ENCODE measurements around the gene ODAM. TPM values are rescaled to one million over a fixed set of nuclear protein-coding genes. Genes with fewer than 3 reads are reported as not detected.

The ODAM gene
- total RNA-seq, 1 donor from 2014 or later: not detected

- no peaks in the 10 kb centered on the region for H3K36me3 ChIP-seq
- no peak for DNase-seq (ENCODE audit: low spot score)
- Mint-ChIP-seq H3K4me1 (peaks cover 5% of the 10 kb centered on the region), H3K4me3 (no peak within 1 kb of the TSS), H3K27me3 (ENCODE audit: insufficient read depth, low read depth) (no peaks in the 10 kb centered on the region), H3K27ac (no peak within 1 kb of the TSS), H3K9me3 (no peaks in the 10 kb centered on the region), H3K36me3 (no peaks in the 10 kb centered on the region)
- no peak within 1 kb of the TSS for H3K4me2 ChIP-seq
- H3K79me2 ChIP-seq (ENCODE audit: low read depth): no peaks in the 10 kb centered on the region
- H3K9ac ChIP-seq: no peak within 1 kb of the TSS
- TF ChIP-seq EZH2 (IDR thresholded peaks at IDR 0.05) (no peak), CTCF (IDR thresholded peaks at IDR 0.05) (no peak), EZH2phosphoT487 (IDR thresholded peaks at IDR 0.05) (no peak)
- H3K4me3 ChIP-seq: no peak within 1 kb of the TSS
- no peaks in the 10 kb centered on the region for H3K9me3 ChIP-seq (ENCODE audit: low read depth)
- no peaks in the 10 kb centered on the region for H3K27me3 ChIP-seq
- H3K4me1 ChIP-seq: no peaks in the 10 kb centered on the region
- no peak within 1 kb of the TSS for H3K27ac ChIP-seq
- no peaks in the 10 kb centered on the region for H3F3A ChIP-seq (ENCODE audit: low read depth)
- no peak within 1 kb of the TSS for H2AFZ ChIP-seq (replicated peaks)
- no peaks in the 10 kb centered on the region for H4K20me1 ChIP-seq (ENCODE audit: low read depth)
These were observed 41.6 kb upstream of the ODAM start, which contains the start of gene PRR27 for GRCh38 chr4:70153937-70154336. Gene PRR27 (plus strand): TSS chr4:70154237. CDS start chr4:70154376, 139 bp downstream.

DNA sequence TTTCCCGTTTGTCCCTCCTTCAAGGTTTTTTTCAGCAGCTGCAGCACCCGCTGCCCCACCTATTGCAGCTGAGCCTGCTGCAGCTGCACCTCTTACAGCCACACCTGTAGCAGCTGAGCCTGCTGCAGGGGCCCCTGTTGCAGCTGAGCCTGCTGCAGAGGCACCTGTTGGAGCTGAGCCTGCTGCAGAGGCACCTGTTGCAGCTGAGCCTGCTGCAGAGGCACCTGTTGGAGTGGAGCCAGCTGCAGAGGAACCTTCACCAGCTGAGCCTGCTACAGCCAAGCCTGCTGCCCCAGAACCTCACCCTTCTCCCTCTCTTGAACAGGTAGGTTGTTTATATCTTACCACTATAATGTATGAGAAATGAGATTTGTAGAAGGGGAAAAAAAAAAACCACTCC, 36.9 kb upstream of the ODAM start:
- H3K27me3 Mint-ChIP-seq (ENCODE audit: insufficient read depth, low read depth): no peaks in the 10 kb centered on the region
- Histone ChIP-seq H3K4me2 (no peak overlapping the region), H3K4me3 (no peak overlapping the region), H3F3A (ENCODE audit: low read depth) (no peaks in the 10 kb centered on the region), H3K9me3 (ENCODE audit: low read depth) (no peaks in the 10 kb centered on the region), H4K20me1 (ENCODE audit: low read depth) (no peaks in the 10 kb centered on the region), H3K79me2 (ENCODE audit: low read depth) (no peaks in the 10 kb centered on the region), H3K9ac (no peak overlapping the region), H3K4me1 (no peaks in the 10 kb centered on the region), H3K36me3 (no peaks in the 10 kb centered on the region), H3K27me3 (no peaks in the 10 kb centered on the region), H2AFZ (replicated peaks) (no peak overlapping the region), H3K27ac (no peak overlapping the region)
- no peaks in the 10 kb centered on the region for H3K36me3 Mint-ChIP-seq
- H3K9me3 Mint-ChIP-seq: no peaks in the 10 kb centered on the region
- no peaks in the 10 kb centered on the region for H3K4me1 Mint-ChIP-seq
- DNase-seq (ENCODE audit: low spot score): no peak
- no peak overlapping the region for H3K27ac Mint-ChIP-seq
- no peak overlapping the region for H3K4me3 Mint-ChIP-seq
- TF ChIP-seq CTCF (IDR thresholded peaks at IDR 0.05) (no peak), EZH2phosphoT487 (IDR thresholded peaks at IDR 0.05) (no peak), EZH2 (IDR thresholded peaks at IDR 0.05) (no peak)

DNA sequence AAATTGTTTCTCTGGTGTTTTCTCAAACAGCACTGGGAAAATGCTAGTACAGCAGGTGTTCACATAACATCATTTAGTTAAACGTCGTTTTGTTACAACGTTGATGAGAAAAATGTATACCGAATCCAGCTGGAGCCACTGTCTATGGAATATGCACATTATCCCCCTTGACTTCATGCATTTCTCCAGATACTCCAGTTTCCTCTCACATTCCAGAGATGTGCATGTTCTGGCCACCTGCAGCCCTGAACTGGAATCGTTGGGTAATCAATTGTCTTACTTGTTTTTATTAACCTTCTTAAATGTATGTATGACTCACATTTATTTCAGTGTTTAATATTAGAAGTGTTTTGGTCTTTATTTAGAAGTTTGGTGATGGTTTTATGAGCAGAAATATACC, 18.4 kb upstream of the ODAM start:
- no peak overlapping the region for H3K9ac ChIP-seq
- Mint-ChIP-seq H3K36me3 (no peaks in the 10 kb centered on the region), H3K27ac (no peak overlapping the region), H3K4me3 (no peak overlapping the region), H3K4me1 (no peaks in the 10 kb centered on the region), H3K9me3 (no peaks in the 10 kb centered on the region), H3K27me3 (ENCODE audit: insufficient read depth, low read depth) (no peaks in the 10 kb centered on the region)
- H3K27me3 ChIP-seq: no peaks in the 10 kb centered on the region
- H2AFZ ChIP-seq (replicated peaks): no peak overlapping the region
- H3K79me2 ChIP-seq (ENCODE audit: low read depth): no peaks in the 10 kb centered on the region
- H3K36me3 ChIP-seq: no peaks in the 10 kb centered on the region
- H3K4me3 ChIP-seq: no peak overlapping the region
- no peak overlapping the region for H3K4me2 ChIP-seq
- H3F3A ChIP-seq (ENCODE audit: low read depth): no peaks in the 10 kb centered on the region
- no peaks in the 10 kb centered on the region for H3K9me3 ChIP-seq (ENCODE audit: low read depth)
- DNase-seq (ENCODE audit: low spot score): no peak
- H3K27ac ChIP-seq: no peak overlapping the region
- no peaks in the 10 kb centered on the region for H3K4me1 ChIP-seq
- TF ChIP-seq CTCF (IDR thresholded peaks at IDR 0.05): no peak
- no peak for TF ChIP-seq EZH2 (IDR thresholded peaks at IDR 0.05)
- no peak for TF ChIP-seq EZH2phosphoT487 (IDR thresholded peaks at IDR 0.05)
- H4K20me1 ChIP-seq (ENCODE audit: low read depth): no peaks in the 10 kb centered on the region
